Gastroesophageal sphincter (tissue), 3 donors: ENCODE data around the gene STK24.

ENCODE experiments used
- CTCF ChIP-seq, 4 experiments: fragments of 200-600 bp in 2 of 4; fragments of 450-650 bp in 2 of 4; sonication (generic) in 1 of 4; IDR thresholded peaks; one replicate each; pipeline ENCODE4 v1.5.1; 2017 to 2019; ENCODE audit warnings: antibody characterized with exemption in 4 of 4, mild to moderate bottlenecking in 2 of 4, moderate library complexity in 2 of 4
- POLR2A ChIP-seq, 2 donors: fragments of 450-650 bp; IDR thresholded peaks; one replicate each; pipeline ENCODE4 v1.6.1; 2017; ENCODE audit warnings: antibody characterized with exemption in 2 of 2, mild to moderate bottlenecking in 2 of 2, moderate library complexity in 1 of 2
- POLR2AphosphoS5 ChIP-seq: sonication (generic); formaldehyde crosslinking; IDR thresholded peaks from one replicate; pipeline ENCODE4 v1.6.1; 2017; ENCODE audit warnings: antibody characterized with exemption

DNA sequence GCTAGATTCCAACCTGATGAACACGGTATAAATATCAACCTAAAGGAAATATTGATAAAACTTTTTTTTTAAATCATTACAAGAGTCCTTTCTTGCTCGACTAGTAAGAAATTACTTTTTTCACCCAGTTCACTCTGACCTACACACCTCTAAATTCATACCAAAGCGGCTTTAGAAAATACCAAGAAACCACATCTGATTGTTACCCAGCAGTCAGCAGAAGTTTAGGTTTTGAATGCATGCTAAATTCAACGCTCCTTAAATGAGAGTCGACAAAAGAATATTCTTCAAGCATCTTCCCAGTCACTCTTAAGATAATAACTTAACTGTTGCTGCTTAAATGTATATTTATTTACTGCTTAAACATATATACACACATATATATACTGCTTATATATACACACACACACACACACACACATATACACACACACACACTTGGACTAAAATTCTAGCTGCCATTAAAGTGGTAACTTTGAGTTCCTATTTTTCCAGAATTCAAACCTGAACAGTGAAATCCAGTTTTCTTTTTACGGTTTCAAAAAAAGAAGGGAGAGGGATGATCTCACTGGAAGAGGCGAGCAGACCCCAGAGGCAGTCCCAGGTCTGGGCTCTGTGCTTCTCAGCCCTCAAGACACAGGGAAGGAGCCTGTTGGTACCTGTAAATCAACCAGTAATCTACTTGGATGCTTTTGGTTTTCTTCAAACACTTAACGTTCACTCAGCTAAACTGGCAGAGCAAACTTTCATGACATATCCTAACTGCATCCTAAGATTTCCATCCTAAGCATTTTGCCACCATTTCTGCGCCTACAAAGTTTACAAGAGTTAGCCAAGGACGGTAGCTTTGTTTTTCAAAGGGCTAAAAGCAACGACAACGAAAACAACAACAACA, 1.7 kb downstream of the STK24 start:
- TF ChIP-seq CTCF (IDR thresholded peaks at IDR 0.05) (no peak), POLR2A (IDR thresholded peaks at IDR 0.05) (no peak), POLR2AphosphoS5 (no peak)
